GM12873 (cell line): ENCODE results near the gene RAPGEF6.

Experiments used
- CTCF ChIP-seq: IDR thresholded peaks from 2 replicates; pipeline ENCODE4 v1.5.1; 2012; ENCODE audit warnings: low read depth, mild to moderate bottlenecking, moderate library complexity, low read length, control low read depth; ENCODE audit not compliant: insufficient read depth; ENCODE audit errors: missing control alignments

The RAPGEF6 gene

GRCh38 chr5:131400585-131400984 is 234.4 kb downstream of the RAPGEF6 start:
- TF ChIP-seq CTCF, result no peak

GRCh38 chr5:131396630-131397273 is 238.3 kb downstream of the RAPGEF6 start:
- TF ChIP-seq CTCF, result no peak

DNA sequence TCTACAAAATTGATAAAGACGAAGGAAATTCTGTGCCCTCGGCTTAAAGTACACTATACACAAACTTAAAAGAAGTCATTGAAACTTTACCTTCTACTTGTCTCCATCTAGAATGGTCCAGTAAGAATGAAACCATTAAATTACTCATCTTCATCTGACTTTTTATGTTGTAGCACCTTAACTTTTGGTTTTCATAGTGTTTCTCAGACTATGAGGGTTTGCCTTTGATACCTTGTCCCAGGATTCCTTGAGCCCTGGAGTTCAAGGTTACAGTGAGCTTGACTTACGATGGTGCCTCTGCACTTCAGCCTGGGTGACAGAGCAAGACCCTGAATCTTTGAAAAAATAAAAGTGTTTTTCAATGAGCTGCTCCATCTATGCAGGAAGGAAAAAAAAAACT is 239.0 kb downstream of the RAPGEF6 start:
- no peak for TF ChIP-seq CTCF

DNA sequence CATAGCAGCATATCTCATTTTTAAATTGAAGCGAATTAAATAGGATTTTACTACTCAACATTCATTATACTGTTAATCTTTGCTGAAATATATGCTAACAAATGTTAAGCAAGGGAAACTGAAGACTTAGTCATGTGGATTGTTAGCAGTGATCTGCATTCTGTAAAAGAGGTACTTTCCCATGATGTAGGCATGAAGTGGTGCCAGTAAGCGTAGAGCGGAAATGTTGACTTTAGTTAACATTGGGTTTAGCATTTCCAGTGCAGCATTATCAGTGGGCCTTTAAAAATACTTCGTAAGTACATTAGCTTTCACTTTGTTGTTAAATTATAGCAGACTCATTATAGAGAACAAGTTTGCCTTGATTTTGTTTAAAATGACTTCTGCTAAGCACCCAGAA is 240.9 kb downstream of the RAPGEF6 start:
- no peak for TF ChIP-seq CTCF

- TF ChIP-seq CTCF, result no peak
These were observed 241.5 kb downstream of the RAPGEF6 start for GRCh38 chr5:131393498-131393968.

DNA sequence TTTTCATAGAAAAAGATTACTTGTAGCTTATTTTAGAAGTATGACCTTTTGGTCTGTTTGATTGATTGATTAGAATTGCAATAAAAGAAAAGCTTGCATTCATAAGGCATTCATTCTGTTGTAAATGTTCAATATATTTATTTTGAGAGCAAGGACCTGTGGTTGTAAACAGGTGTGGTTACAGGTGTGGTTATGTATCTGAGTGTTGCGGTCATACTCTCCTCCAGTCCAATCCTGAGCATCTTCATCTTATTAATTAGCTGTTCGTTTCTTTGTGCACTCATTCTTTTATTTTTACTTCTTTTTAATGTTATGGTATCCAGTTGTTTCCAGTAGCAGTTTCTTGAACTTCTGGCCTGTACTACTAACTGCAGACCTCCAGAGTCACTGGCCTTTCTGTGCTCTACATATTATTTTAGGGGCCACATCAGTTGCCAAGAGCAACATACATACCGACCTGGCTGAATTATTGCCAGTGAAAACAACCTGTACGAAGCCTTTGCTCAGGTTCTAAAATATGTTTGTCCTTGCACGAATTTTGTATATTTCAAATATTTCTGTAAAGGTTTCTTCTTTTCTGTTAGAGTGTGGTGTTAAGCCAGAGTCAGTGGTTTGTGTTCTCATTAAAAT is 242.4 kb downstream of the RAPGEF6 start:
- no peak for TF ChIP-seq CTCF

- no peak for TF ChIP-seq CTCF
These were observed 245.2 kb downstream of the RAPGEF6 start for GRCh38 chr5:131389869-131390265.
